SK-N-SH (cell line): ENCODE results near the gene GLS2.
"Not testable (repeated sequence)": the region's sequence is repeated elsewhere in the genome, so short reads cannot be mapped to it uniquely, and the experiment has no call there.

Experiments
- CHD2 ChIP-seq: fragments of 150-350 bp; IDR thresholded peaks from 2 replicates; pipeline ENCODE4 v1.6.1; 2018; ENCODE audit warnings: low read length; ENCODE audit not compliant: partially characterized antibody
- CTCF ChIP-seq: fragments of 200-600 bp; sonication (generic); IDR thresholded peaks from 2 replicates; pipeline ENCODE4 v1.6.1; 2017; ENCODE audit warnings: antibody characterized with exemption, mild to moderate bottlenecking, moderate library complexity
- EP300 ChIP-seq, 2 experiments: IDR thresholded peaks; 2 replicates each; pipeline versions ENCODE4 v1.4.0 to v1.6.1; 2012; ENCODE audit warnings: borderline replicate concordance in 1 of 2, low read depth in 1 of 2, low read length in 1 of 2
- GABPA ChIP-seq: IDR thresholded peaks from 2 replicates; pipeline ENCODE4 v1.4.0; 2012; ENCODE audit warnings: low read depth, mild to moderate bottlenecking
- MEF2A ChIP-seq: IDR thresholded peaks from 2 replicates; pipeline ENCODE4 v1.4.0; 2012; ENCODE audit warnings: low read depth, borderline replicate concordance
- MXI1 ChIP-seq: IDR thresholded peaks from 2 replicates; pipeline ENCODE4 v1.6.1; 2012; ENCODE audit warnings: mild to moderate bottlenecking, low read depth, low read length, improper control_type of control experiment
- POLR2AphosphoS5 ChIP-seq: IDR thresholded peaks from 2 replicates; pipeline ENCODE4 v1.6.1; 2012; ENCODE audit warnings: low read depth, low read length
- TF ChIP-seq, protein P1 (sequence below): IDR thresholded peaks from 2 replicates; pipeline ENCODE4 v1.6.1; 2012; ENCODE audit warnings: mild to moderate bottlenecking, low read depth, low read length, moderate library complexity

GRCh38 chr12:56494481-56494880 lies 6.5 kb upstream of the GLS2 start:
- not testable (repeated sequence) for TF ChIP-seq POLR2AphosphoS5; CTCF; MEF2A; CHD2; EP300 (IDR thresholded peaks at IDR 0.05; ENCODE audit: borderline replicate concordance in 1 of 2, low read depth in 1 of 2, low read length in 1 of 2); GABPA; MXI1
- TF ChIP-seq, protein P1, sequence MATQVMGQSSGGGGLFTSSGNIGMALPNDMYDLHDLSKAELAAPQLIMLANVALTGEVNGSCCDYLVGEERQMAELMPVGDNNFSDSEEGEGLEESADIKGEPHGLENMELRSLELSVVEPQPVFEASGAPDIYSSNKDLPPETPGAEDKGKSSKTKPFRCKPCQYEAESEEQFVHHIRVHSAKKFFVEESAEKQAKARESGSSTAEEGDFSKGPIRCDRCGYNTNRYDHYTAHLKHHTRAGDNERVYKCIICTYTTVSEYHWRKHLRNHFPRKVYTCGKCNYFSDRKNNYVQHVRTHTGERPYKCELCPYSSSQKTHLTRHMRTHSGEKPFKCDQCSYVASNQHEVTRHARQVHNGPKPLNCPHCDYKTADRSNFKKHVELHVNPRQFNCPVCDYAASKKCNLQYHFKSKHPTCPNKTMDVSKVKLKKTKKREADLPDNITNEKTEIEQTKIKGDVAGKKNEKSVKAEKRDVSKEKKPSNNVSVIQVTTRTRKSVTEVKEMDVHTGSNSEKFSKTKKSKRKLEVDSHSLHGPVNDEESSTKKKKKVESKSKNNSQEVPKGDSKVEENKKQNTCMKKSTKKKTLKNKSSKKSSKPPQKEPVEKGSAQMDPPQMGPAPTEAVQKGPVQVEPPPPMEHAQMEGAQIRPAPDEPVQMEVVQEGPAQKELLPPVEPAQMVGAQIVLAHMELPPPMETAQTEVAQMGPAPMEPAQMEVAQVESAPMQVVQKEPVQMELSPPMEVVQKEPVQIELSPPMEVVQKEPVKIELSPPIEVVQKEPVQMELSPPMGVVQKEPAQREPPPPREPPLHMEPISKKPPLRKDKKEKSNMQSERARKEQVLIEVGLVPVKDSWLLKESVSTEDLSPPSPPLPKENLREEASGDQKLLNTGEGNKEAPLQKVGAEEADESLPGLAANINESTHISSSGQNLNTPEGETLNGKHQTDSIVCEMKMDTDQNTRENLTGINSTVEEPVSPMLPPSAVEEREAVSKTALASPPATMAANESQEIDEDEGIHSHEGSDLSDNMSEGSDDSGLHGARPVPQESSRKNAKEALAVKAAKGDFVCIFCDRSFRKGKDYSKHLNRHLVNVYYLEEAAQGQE: not testable (repeated sequence)
